GM12878 (cell line): ENCODE results near the gene TSTD2. TPM values are rescaled to one million over a fixed set of nuclear protein-coding genes. Genes with fewer than 3 reads are reported as not detected.

Source experiments
- CREM ChIP-seq: IDR thresholded peaks from 2 replicates; pipeline ENCODE4 v1.6.1; 2014; ENCODE audit warnings: antibody characterized with exemption, low read depth
- ETV6 ChIP-seq, 2 experiments: fragments of 450-650 bp in 1 of 2; IDR thresholded peaks in 1 of 2; conservative IDR thresholded peaks in 1 of 2; 2 replicates each; pipeline ENCODE4 v1.6.1; 2014; ENCODE audit warnings: antibody characterized with exemption in 1 of 2, borderline replicate concordance in 1 of 2, low read depth in 1 of 2, mild to moderate bottlenecking in 1 of 2, moderate library complexity in 1 of 2
- HDGF ChIP-seq: fragments of 450-650 bp; IDR thresholded peaks from 2 replicates; pipeline ENCODE4 v1.6.1; 2016; ENCODE audit warnings: antibody characterized with exemption
- HSF1 ChIP-seq: fragments of 150-350 bp; IDR thresholded peaks from 2 replicates; pipeline ENCODE4 v1.6.1; 2014; ENCODE audit warnings: mild to moderate bottlenecking, low read depth, low read length
- RCOR1 ChIP-seq: conservative IDR thresholded peaks from 2 replicates; pipeline ENCODE4 v1.6.1; 2012; ENCODE audit warnings: low read depth, low read length, improper control_type of control experiment
- polyA plus RNA-seq, 11 experiments: library from polyadenylated mRNA; depleted of rRNA in 4 of 11; unstranded in 6 of 11; stranded (reverse) in 5 of 11; fragments of >200 nt; fragmentation: Nextera tagmentation in 4 of 11; fragmentation: Illumina TruSeq in 1 of 11; extraction: Ambion mirVana in 4 of 11; extraction: Trizol in 1 of 11; gene quantifications; 1 replicate in 1 of 11; 2 replicates in 10 of 11; pipeline versions ENCODE4 v1.2.1 to v1.2.3, GENCODE V29; 2011 to 2016; ENCODE audit warnings: inconsistent platforms in 2 of 11, missing spikeins in 2 of 11, low read depth in 1 of 11
- total RNA-seq, 4 experiments: library from RNA; depleted of rRNA in 3 of 4; stranded (reverse); fragments of >200 nt in 3 of 4; fragmentation: Illumina TruSeq in 1 of 4; extraction: Trizol in 1 of 4; gene quantifications; 2 replicates each; pipeline versions ENCODE4 v1.2.1 to v1.2.3, GENCODE V29; 2013 to 2021
- TF ChIP-seq, protein P1 (sequence below): fragments of 450-650 bp; formaldehyde crosslinking; IDR thresholded peaks from 2 replicates; pipeline ENCODE4 v1.4.0; 2020; ENCODE audit warnings: mild to moderate bottlenecking, moderate library complexity

The TSTD2 gene
- total and polyA plus RNA-seq, 10 of the 15 experiments (the other 5 are each of a cell fraction or from before 2014, with no cell fraction given) = 5.0 to 30.6 (median 14.1) TPM

GRCh38 chr9:97632985-97633858 is at the start of gene TSTD2, which contains the start of gene NCBP1 (continued):
- TF ChIP-seq HSF1 = no peak
- peak; percentile 97 for TF ChIP-seq CREM
- no peak for TF ChIP-seq RCOR1
- TF ChIP-seq, protein P1, sequence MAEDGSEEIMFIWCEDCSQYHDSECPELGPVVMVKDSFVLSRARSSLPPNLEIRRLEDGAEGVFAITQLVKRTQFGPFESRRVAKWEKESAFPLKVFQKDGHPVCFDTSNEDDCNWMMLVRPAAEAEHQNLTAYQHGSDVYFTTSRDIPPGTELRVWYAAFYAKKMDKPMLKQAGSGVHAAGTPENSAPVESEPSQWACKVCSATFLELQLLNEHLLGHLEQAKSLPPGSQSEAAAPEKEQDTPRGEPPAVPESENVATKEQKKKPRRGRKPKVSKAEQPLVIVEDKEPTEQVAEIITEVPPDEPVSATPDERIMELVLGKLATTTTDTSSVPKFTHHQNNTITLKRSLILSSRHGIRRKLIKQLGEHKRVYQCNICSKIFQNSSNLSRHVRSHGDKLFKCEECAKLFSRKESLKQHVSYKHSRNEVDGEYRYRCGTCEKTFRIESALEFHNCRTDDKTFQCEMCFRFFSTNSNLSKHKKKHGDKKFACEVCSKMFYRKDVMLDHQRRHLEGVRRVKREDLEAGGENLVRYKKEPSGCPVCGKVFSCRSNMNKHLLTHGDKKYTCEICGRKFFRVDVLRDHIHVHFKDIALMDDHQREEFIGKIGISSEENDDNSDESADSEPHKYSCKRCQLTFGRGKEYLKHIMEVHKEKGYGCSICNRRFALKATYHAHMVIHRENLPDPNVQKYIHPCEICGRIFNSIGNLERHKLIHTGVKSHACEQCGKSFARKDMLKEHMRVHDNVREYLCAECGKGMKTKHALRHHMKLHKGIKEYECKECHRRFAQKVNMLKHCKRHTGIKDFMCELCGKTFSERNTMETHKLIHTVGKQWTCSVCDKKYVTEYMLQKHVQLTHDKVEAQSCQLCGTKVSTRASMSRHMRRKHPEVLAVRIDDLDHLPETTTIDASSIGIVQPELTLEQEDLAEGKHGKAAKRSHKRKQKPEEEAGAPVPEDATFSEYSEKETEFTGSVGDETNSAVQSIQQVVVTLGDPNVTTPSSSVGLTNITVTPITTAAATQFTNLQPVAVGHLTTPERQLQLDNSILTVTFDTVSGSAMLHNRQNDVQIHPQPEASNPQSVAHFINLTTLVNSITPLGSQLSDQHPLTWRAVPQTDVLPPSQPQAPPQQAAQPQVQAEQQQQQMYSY = no peak
- TF ChIP-seq HDGF = no peak; the same call in none of the 2 replicates
- no peak for TF ChIP-seq ETV6 (conservative IDR thresholded peaks at IDR 0.05 in 1 of 2, IDR thresholded peaks at IDR 0.05 in 1 of 2; ENCODE audit: borderline replicate concordance in 1 of 2, low read depth in 1 of 2)
